K562 (cell line): ENCODE results near the gene KCNN3. TPM values are rescaled to one million over a fixed set of nuclear protein-coding genes. Genes with fewer than 3 reads are reported as not detected.

Experiments used
- CBFA2T2 ChIP-seq: fragments of 450-650 bp; conservative IDR thresholded peaks from 2 replicates; pipeline ENCODE4 v1.6.1; 2017; ENCODE audit warnings: mild to moderate bottlenecking
- CUX1 ChIP-seq: fragments of 200-800 bp; sonication (Bioruptor generic); IDR thresholded peaks from 2 replicates; pipeline ENCODE4 v1.6.1; 2016; ENCODE audit warnings: missing genetic modification characterization, missing compliant biosample characterization
- DPF2 ChIP-seq: fragments of 450-650 bp; IDR thresholded peaks from 2 replicates; pipeline ENCODE4 v1.6.1; 2016
- KLF16 ChIP-seq: IDR thresholded peaks from 2 replicates; pipeline ENCODE4 v1.6.1; 2016; ENCODE audit warnings: antibody characterized with exemption
- NR0B1 ChIP-seq: fragments of 450-650 bp; IDR thresholded peaks from one replicate; pipeline ENCODE4 v1.6.1; 2018; ENCODE audit warnings: mild to moderate bottlenecking, moderate library complexity; ENCODE audit not compliant: partially characterized antibody
- POLR2AphosphoS2 ChIP-seq: IDR thresholded peaks from 2 replicates; pipeline ENCODE4 v1.6.1; 2012; ENCODE audit warnings: low read length, improper control_type of control experiment
- RCOR1 ChIP-seq, 2 experiments: IDR thresholded peaks; 2 replicates each; pipeline ENCODE4 v1.6.1; 2012; ENCODE audit warnings: low read depth in 2 of 2, low read length in 2 of 2, borderline replicate concordance in 1 of 2, improper control_type of control experiment in 1 of 2
- TEAD4 ChIP-seq, 2 experiments: sonication (generic) in 1 of 2; formaldehyde crosslinking in 1 of 2; IDR thresholded peaks; 2 replicates each; pipeline versions ENCODE4 v1.6.1 to v1.8.0; 2012 to 2022; ENCODE audit warnings: borderline replicate concordance in 1 of 2, inconsistent platforms in 1 of 2, low read length in 1 of 2, mild to moderate bottlenecking in 1 of 2, missing genetic modification reagents in 1 of 2
- ZBTB33 ChIP-seq: sonication (generic); formaldehyde crosslinking; IDR thresholded peaks from 2 replicates; pipeline ENCODE4 v1.8.1; 2023; ENCODE audit warnings: mild to moderate bottlenecking, missing genetic modification reagents
- ZNF24 ChIP-seq: fragments of 450-650 bp; IDR thresholded peaks from 2 replicates; pipeline ENCODE4 v1.6.1; 2016
- ZNF318 ChIP-seq, 2 experiments: fragments of 450-650 bp; IDR thresholded peaks; 2 replicates each; pipeline ENCODE4 v1.6.1; 2016; ENCODE audit warnings: mild to moderate bottlenecking in 2 of 2, borderline replicate concordance in 1 of 2, low read depth in 1 of 2, moderate library complexity in 1 of 2
- polyA plus RNA-seq, 8 experiments: library from polyadenylated mRNA; depleted of rRNA in 4 of 8; stranded (reverse) in 5 of 8; unstranded in 3 of 8; fragments of >200 nt; fragmentation: Nextera tagmentation in 2 of 8; fragmentation: Illumina TruSeq in 1 of 8; extraction: Ambion mirVana in 2 of 8; extraction: Trizol in 1 of 8; gene quantifications; 2 replicates each; pipeline versions ENCODE4 v1.2.1 to v1.2.3, GENCODE V29; 2011 to 2014; ENCODE audit warnings: inconsistent platforms in 1 of 8, missing spikeins in 1 of 8
- total RNA-seq, 7 experiments: library from RNA; depleted of rRNA in 6 of 7; stranded (reverse); fragments of >200 nt in 6 of 7; fragmentation: Illumina TruSeq in 2 of 7; extraction: Trizol in 2 of 7; gene quantifications; 2 replicates each; pipeline versions ENCODE4 v1.2.1 to v1.2.3, GENCODE V29; 2011 to 2021; ENCODE audit warnings: low replicate concordance in 1 of 7

Gene KCNN3
- total and polyA plus RNA-seq, 9 of the 15 experiments (the other 6 are each of a cell fraction or from before 2014, with no cell fraction given): 0.02 to 0.03 TPM; not detected in 7

GRCh38 chr1:154760469-154760933 is 109.6 kb downstream of the KCNN3 start (continued):
- TF ChIP-seq ZNF318 (IDR thresholded peaks at IDR 0.05; ENCODE audit: borderline replicate concordance in 1 of 2, low read depth in 1 of 2): no peak
- TF ChIP-seq KLF16: no peak
- no peak for TF ChIP-seq RCOR1 (IDR thresholded peaks at IDR 0.05; ENCODE audit: borderline replicate concordance in 1 of 2, low read depth in 2 of 2, low read length in 2 of 2)
- no peak for TF ChIP-seq NR0B1
- no peak for TF ChIP-seq DPF2
- no peak for TF ChIP-seq CBFA2T2
- TF ChIP-seq ZBTB33 (CRISPR knock-in tag): peak; percentile 55; the same call in 1 of the 2 replicates
- no peak for TF ChIP-seq TEAD4 (IDR thresholded peaks at IDR 0.05; ENCODE audit: low read length)
- TF ChIP-seq TEAD4 (CRISPR knock-in tag; IDR thresholded peaks at IDR 0.05; ENCODE audit: borderline replicate concordance): no peak
- no peak for TF ChIP-seq POLR2AphosphoS2
- no peak for TF ChIP-seq CUX1 (CRISPR knock-in tag)
- no peak for TF ChIP-seq ZNF24
